Fibroblast of skin of right quadriceps (primary cell): ENCODE results near the gene DISP3.

ENCODE experiments used
- DNase-seq: peaks from one replicate; pipeline ENCODE4 v3.0.0-alpha.2; 2013

Gene DISP3

DNA sequence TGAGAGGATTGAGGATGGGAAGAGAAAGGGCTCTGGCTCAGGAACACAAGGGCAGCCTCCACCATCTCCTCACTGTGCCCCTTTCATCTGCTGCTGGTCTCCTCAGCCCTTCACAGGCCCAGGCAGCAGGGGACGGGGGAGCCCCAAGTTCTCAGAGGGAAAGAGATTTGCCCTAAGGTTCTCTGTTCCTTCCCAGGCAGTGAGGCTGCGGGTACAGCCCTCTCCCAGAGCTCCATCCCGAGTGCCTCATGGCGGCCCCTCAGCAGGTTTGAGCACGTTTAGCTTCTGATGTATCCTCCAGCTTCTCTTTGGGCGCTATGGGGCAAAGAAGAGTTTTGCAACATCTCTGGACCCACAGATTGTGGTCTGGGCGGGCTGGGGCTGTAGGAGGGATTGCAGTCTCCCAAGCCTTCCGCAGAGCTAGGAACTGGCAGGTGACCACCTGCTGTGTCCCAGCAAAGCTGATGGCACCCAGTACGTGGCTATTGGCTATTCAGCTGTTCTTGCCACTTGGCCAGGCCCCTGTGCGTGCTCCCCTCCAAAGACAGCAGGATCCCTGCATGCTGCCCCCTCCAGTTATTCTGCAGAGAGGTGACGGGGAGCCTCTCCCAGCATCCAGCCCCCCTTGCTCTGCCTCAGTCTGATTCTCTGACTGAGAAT, 10.1 kb downstream of the DISP3 start:
- no peak for DNase-seq

DNA sequence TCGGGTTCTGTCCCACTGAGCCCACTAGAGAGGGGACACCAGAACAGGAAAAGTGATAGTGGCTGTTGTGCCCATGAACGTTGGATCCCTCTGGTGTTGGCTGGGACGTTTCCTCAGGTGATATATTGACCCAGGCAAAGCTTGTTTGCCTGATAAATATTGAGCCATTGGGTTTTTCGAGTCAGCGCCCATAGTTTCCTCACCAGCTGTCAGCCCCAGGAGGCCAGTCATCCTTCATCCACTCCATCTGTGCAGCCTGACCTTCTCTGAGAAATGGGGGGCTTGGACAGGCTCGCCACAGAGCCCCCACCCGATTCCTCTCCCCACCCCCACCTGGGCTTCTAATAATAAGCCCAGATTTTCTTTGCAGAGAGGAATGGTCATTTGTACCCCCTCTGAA, 13.3 kb downstream of the DISP3 start:
- DNase-seq, result no peak

DNA sequence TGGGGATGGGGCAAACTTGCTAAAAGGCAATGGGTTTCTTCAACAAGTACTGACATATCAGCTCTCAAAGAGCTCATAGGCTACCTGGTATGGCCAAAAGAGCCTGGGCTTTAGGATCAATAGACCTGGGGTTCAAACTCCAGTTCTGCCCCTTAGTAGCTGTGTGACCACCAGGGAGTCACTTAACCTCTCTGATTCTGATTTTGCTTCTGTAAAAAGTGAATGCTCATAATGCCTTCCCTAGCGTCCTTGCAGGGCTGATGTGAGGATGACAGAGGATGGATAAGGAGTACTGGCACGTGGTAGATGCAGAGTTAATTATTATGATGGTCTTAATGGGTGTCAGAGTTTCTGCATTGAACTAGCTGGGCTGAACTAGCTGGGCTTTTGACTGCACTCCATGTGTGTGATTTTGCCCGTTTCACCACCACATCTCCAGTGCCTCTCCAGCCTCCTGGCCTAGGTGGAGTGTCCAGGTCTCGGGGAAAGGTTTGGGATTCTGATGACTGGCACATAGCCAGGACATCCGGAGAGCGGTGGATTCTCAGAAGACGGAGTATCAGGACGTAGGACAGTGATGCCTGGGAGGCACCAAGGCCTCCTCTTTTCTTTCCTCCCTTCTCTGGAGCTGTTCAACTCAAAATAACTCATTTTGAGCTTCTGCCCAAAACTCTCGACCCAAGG, 15.2 kb downstream of the DISP3 start:
- no peak for DNase-seq

DNA sequence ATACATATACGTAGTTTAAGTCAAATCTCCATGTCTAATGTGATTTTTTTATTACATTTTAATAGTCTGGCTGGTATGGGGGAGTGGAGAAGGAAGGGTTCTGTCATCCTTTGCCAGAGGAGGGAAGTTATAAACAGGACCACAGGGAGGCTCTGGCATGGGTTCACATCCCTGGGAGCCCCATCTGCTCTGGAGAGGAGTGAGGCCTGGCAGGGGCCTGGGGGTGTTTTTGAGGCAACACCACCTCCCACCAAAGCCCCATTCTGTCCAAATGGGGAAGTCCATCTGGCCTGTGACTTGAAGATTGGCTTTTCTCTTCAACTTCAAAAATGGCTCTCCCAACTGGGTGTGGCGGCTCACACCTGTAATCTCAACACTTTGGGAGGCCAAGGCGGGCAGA, 15.8 kb downstream of the DISP3 start:
- no peak for DNase-seq

- no peak for DNase-seq
These were observed 16.6 kb downstream of the DISP3 start for GRCh38 chr1:11495579-11495978.

DNA sequence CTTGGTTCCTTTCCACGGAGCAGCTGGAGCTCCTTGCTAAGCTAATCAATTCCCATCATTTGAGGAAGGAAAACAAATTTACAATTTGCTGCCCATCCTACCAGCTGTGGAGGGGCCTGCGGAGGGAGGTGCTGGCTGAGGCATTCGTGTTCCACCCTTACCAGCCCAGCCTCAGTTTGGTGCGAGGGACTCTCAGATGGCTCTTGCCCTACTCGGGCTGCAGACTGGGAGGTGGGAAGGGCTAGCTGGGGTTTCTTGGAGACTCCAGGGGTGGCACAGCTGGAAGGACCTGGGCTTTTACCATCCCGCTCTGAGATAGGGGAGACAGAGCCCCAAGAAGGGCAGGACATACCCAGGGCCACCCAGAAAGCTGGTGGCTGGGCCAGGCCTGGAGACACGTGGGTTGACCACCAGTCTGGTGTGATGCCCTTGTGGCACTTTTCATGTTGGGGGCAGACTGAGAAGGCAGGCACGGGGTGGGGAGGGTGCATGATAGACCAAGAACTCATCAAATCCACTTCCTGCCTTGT, 17.7 kb downstream of the DISP3 start:
- DNase-seq, result no peak

DNA sequence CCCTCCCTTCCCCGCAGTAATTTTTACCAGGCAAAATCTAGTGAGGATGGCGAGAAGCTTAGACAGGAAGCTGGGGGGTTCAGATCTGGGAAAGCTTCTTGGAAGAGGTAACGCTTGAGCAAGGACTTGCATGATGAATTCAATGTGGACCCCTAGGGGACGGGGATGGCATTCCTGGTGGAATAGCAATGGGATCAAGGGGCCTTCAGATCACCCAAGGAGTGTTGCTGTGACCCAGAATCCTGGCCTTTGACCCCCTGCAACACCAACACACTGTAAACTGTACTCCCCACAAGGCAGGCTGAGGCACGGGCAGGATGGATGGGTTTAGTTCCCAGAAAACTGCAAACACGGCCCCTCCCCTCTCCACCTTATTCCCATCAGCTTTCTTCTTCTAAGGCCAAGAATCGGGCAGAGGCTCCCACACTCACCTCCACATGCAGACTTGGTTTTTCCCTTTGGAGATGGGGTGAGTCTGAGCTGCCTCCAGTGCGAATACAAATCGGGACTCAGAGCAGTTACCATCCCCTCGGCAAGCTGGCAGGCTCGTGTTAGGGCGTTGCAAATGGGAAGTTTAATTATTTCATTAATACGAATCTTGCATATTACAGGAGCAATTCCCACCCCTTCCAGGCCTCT, 20.1 kb downstream of the DISP3 start:
- no peak for DNase-seq

- no peak for DNase-seq
These were observed 20.8 kb downstream of the DISP3 start for GRCh38 chr1:11499601-11500331.

DNA sequence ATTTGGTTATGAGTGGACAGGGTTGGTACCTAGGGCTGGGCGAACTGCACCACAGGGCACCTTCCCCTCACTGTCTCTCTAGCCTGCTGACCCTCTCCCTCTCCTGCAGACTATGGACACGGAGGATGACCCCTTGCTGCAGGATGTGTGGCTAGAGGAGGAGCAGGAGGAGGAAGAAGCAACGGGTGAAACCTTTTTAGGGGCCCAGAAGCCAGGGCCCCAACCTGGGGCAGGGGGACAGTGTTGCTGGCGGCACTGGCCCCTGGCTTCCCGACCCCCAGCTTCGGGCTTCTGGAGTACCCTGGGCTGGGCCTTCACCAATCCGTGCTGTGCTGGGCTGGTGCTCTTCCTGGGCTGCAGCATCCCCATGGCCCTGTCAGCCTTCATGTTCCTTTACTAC, 21.9 kb downstream of the DISP3 start:
- DNase-seq, result no peak

DNA sequence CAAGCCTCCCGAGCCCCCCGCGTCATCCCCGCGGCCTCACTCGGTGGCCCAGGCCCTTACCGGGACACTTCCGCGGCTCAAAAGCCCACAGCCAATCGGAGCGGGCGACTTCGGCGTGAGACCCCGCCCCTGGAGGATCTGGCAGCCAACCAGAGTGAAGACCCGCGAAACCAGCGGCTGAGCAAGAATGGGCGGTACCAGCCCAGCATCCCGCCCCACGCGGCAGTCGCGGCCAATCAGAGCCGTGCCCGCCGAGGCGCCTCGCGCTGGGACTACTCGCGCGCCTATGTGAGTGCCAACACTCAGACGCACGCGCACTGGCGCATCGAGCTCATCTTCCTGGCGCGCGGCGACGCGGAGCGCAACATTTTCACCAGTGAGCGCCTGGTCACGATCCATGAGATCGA, 22.5 kb downstream of the DISP3 start:
- DNase-seq, result peak; percentile 14

- DNase-seq, result no peak
These were observed 23.0 kb downstream of the DISP3 start for GRCh38 chr1:11501906-11502485.

DNA sequence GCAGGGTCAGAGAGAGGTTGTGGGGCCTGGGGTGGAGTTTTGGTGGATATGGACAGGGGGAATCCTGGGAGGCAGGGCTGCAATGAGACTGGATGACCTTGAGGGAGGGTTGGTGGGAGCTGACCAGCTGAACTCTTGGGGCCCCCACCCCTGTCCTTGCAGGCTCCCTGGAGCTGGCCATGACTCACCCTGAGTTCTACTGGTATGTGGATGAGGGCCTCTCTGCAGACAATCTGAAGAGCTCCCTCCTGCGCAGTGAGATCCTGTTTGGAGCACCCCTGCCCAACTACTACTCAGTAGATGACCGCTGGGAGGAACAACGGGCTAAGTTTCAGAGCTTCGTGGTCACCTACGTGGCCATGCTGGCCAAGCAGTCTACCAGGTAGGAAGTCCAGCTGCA, 23.6 kb downstream of the DISP3 start:
- no peak for DNase-seq

DNA sequence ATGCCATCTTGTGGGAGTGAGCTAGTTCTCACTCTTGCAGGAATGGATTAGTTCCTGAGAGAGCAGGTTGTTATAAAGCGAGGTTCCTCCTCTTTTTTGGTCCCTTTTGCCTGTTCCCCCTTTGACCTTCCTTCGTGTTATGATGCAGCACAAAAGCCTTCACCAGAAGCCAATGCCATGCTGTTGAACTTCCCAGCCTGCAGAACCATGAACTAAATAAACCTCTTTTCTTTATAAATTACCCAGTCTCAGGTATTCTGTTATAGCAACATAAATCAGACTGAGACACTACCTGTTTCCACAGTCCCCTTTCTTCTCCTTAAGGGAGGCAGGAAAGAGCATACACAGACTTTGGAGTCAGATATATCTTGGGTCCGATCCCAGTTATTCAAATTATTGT, 25.6 kb downstream of the DISP3 start:
- no peak for DNase-seq

DNA sequence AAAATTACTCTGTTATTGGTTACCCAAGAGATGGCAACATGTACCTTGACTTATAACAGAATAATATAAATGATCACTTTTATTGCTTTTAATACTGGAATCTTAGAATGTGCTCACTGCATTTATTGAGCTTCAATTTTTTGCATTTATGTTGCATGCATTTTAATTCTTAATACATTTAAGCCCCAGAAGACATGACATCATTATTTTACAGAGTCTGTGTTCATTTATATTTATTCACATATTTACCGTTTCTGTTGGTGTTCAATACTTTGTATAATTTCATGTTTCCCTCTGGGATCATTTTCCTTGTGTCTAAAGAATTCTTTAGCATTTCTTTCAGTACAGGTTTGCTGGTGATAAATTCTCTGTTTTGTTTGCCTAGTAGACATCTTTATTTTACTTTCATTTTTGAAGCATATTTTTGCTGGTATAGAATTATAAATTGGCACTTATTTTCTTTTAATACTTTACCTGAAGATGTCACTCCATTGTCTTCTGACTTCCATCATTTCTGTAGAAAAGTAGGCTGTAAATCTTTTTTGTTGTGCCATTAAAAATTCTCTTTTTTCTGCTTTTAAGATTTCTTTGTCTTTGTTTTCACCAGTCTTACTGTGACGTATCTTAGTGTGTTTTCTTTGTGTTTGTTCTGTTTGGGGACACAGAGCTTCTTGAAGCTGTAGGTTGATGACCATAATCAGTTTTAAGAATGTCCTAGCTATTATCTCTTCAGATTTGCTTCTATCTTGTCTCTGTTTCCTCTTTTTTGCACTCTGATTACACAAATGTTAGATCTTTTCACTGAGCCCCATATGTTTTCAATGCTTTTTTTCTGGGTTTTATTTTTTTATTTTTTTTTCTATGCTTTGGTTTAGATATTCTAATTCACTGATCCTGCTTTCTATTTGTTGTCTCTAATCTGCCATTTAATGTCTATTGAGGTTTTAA, 26.9 kb downstream of the DISP3 start:
- no peak for DNase-seq

DNA sequence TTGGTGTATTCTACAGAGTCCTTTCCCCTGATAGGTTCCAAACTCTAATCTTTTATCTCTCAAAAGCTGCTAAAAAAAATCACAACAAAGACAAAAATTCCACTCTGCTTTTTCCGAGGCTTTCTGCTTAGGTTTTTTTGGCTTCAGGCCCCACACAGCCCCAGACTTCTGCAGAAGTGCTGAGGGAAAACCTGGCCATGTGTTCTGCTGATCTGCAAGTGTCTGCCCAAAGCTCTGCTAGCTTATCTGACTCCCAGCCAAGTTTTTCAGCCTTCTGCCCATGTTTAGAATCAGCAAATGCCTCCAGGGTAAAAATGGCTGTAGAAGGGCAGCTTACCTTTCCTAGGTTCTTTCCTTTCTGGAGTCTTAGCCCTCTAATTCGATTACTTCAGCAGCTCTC, 28.4 kb downstream of the DISP3 start:
- no peak for DNase-seq

DNA sequence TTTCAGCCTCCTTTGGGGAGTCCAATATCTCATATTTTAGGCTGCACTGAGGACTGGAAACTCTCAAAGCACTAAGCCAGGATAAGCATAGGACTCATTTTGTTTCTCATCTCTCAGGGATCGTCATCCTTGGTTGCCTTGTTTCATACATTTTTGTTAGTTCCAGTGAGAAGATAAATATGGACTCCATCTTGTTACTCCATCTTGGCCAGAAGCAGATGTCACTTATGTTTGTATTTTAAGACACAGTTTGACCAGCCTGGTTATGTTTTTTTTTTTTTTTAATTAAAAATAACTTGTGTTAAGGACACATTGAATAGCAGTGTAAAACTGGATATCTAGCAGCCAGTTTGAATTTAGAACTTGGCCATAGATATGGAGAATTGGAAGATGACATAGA, 34.7 kb downstream of the DISP3 start:
- DNase-seq, result no peak

GRCh38 chr1:11514366-11514765, 35.4 kb downstream of the DISP3 start:
- DNase-seq, result no peak

DNA sequence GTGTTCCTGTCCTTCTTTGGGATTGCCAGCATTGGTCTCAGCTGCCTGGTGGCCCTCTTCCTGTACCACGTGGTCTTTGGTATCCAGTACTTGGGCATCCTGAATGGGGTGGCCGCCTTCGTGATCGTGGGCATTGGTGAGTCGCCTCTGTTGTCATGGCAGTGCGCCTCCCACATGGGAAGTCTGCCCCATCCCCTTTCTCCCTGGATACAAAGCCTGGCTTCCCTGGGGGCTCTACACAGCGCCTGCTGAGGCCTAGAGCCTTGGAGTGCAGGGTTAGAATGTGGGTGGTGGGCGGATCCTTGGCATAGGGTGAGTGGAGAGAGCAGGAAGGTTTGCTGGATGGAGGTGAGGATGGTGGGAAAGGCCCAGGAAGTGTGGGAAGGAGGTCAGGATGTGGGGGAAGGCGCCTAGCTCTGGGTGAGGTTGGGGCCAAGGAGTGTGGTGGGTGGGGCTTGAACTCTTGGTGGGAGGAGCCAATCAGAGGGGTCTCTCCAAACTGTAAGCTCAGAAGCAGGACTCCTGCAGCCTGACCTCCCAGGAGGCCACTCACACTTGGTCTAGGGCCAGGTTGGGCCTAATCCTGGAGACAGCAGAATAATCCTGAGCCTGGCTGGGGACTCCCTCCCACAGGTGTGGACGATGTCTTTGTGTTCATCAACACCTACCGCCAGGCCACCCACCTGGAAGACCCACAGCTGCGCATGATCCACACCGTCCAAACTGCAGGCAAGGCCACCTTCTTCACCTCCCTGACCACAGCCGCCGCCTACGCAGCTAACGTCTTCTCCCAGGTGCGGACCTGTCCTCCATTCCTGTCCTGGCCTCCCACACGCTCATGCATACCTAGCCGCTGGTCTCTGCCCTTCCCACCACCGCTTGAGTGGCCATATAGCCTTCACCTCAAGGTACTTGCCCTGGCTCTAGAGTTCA, 36.7 kb downstream of the DISP3 start:
- no peak for DNase-seq

DNA sequence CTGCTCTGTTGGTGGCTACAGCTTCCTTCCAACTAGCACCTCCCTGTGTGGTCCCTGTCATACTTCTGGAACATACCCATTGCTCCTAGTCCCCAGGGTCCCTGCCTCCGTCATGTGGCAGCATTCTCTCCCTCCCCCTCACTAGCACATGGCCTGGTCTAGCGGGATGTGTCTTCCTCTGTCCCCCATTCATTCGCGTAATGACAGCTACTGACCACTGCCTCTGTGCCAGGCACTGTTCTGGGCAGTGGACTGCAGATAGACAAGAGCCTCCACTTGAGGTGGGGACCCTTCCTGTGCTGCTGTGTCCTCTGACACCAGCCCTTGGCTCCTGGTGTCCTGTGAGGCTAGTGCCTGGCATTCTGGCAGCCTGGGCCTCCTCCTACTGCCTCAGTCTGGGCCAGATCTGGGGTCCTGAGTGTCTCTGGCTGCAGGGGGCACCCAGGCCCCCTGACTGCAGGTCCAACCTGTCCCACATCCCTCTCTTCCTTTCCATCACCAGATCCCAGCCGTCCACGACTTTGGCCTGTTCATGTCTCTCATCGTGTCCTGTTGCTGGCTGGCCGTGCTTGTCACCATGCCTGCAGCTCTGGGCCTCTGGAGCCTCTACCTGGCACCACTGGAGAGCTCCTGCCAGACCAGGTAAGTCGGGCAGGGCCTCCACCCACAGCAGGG, 38.1 kb downstream of the DISP3 start:
- DNase-seq, result no peak

- no peak for DNase-seq
These were observed 39.2 kb downstream of the DISP3 start for GRCh38 chr1:11518016-11518701.
